ENCODE data around the gene BRIP1. TPM values are rescaled to one million over a fixed set of nuclear protein-coding genes. Genes with fewer than 3 reads are reported as not detected.

BRIP1 gene
- 23.1 and 24.2 TPM in 2 replicates for total RNA-seq (2014; rRNA removed; shearing (Covaris generic))
- polyA plus RNA-seq (2016; fragmentation: Nextera tagmentation; extraction: Ambion mirVana): 5.5 and 8.0 TPM in 2 replicates
- long read RNA-seq, partial matches to known transcripts: 0 of 6 reads
- long read RNA-seq, other reads (novel, unspliced or antisense): 6 of 6 reads

DNA sequence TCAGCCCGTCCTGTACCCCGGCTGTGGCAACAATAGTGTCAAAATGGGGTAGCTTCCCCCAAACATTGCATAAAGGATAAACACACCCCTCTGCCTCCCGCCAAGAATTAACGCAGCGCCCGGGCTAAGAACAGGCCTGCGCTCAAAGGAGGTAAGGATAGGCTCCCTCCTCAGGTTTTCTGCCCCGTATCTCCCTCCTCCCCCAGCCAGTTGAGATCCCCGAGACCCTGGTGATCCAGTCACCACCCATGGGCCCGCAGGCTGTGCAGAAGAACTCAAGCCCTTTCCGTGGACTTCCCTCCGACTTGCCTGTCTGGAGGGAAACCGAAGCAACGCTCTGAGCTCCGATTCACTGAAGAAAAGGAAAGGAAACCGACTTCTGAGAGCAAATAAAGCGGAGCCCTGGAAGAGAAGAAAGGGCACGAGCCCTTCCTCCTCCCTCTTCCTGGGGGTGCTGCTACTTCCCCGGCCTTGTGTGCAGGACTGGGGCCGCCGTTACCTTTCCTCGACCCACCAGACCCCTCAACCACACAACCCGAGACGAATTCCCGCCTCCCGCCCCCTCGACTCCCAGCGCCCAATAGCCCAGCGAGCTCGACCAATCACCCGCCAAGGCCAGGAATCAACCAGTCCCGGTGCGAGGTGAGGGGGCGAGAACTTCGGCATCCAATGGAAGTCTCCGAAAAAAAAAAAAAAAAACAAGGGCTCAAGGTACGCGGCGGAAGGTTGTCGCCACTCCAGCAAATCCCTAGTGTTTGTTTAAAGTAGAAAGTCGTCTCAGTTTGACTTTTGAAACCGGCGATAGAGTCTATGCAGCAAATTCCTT is at the start of gene BRIP1:
BRIP1 (minus strand) TSS at position 554 of the 826 bp plus-strand sequence. CDS start 1,989 bp downstream, outside the sequence.
- H3K4me1 Mint-ChIP-seq: peaks cover 17% of the 10 kb centered on the region
- H3K9me3 Mint-ChIP-seq: no peaks in the 10 kb centered on the region
- no peaks in the 10 kb centered on the region for H3K36me3 ChIP-seq (ENCODE audit: insufficient read depth)
- peaks cover 10% of the 10 kb centered on the region for H3K27me3 Mint-ChIP-seq (ENCODE audit: insufficient read depth, low read depth, poor library complexity)
- peak within 1 kb of the TSS; percentile 100 for H3K4me3 Mint-ChIP-seq
- H3F3A ChIP-seq (replicated peaks; ENCODE audit: low read depth): no peaks in the 10 kb centered on the region
- peak; percentile 99 for DNase-seq (ENCODE audit: low spot score)
- H3K4me3 ChIP-seq: peak within 1 kb of the TSS; percentile 63
- ATAC-seq: peak; percentile 99
- H3K4me2 ChIP-seq: peak within 1 kb of the TSS; percentile 87
- no peaks in the 10 kb centered on the region for H3K27me3 ChIP-seq (ENCODE audit: insufficient read depth)
- H3K27ac Mint-ChIP-seq: peak within 1 kb of the TSS; percentile 99
- H3K79me2 ChIP-seq (replicated peaks; ENCODE audit: insufficient read depth): peaks cover 20% of the 10 kb centered on the region
- no peaks in the 10 kb centered on the region for H3K9me2 ChIP-seq (ENCODE audit: insufficient read depth)
- H3K27ac ChIP-seq (ENCODE audit: low read depth): peak within 1 kb of the TSS; percentile 73
- H3K4me1 ChIP-seq (ENCODE audit: insufficient read depth): peaks cover 8% of the 10 kb centered on the region
- H2AFZ ChIP-seq: peak within 1 kb of the TSS; percentile 6; the same call in 1 of the 2 replicates
- TF ChIP-seq, protein P1, sequence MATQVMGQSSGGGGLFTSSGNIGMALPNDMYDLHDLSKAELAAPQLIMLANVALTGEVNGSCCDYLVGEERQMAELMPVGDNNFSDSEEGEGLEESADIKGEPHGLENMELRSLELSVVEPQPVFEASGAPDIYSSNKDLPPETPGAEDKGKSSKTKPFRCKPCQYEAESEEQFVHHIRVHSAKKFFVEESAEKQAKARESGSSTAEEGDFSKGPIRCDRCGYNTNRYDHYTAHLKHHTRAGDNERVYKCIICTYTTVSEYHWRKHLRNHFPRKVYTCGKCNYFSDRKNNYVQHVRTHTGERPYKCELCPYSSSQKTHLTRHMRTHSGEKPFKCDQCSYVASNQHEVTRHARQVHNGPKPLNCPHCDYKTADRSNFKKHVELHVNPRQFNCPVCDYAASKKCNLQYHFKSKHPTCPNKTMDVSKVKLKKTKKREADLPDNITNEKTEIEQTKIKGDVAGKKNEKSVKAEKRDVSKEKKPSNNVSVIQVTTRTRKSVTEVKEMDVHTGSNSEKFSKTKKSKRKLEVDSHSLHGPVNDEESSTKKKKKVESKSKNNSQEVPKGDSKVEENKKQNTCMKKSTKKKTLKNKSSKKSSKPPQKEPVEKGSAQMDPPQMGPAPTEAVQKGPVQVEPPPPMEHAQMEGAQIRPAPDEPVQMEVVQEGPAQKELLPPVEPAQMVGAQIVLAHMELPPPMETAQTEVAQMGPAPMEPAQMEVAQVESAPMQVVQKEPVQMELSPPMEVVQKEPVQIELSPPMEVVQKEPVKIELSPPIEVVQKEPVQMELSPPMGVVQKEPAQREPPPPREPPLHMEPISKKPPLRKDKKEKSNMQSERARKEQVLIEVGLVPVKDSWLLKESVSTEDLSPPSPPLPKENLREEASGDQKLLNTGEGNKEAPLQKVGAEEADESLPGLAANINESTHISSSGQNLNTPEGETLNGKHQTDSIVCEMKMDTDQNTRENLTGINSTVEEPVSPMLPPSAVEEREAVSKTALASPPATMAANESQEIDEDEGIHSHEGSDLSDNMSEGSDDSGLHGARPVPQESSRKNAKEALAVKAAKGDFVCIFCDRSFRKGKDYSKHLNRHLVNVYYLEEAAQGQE (IDR thresholded peaks at IDR 0.05; ENCODE audit: unreplicated experiment): no peak
- TF ChIP-seq POLR2AphosphoS5 (IDR thresholded peaks at IDR 0.05; ENCODE audit: low read depth): peak; percentile 94
- no peaks in the 10 kb centered on the region for H4K20me1 ChIP-seq (replicated peaks; ENCODE audit: insufficient read depth)
- peaks cover 12% of the 10 kb centered on the region; the same call in 2 of the 3 replicates for H3K36me3 Mint-ChIP-seq (ENCODE audit: low read depth)

DNA sequence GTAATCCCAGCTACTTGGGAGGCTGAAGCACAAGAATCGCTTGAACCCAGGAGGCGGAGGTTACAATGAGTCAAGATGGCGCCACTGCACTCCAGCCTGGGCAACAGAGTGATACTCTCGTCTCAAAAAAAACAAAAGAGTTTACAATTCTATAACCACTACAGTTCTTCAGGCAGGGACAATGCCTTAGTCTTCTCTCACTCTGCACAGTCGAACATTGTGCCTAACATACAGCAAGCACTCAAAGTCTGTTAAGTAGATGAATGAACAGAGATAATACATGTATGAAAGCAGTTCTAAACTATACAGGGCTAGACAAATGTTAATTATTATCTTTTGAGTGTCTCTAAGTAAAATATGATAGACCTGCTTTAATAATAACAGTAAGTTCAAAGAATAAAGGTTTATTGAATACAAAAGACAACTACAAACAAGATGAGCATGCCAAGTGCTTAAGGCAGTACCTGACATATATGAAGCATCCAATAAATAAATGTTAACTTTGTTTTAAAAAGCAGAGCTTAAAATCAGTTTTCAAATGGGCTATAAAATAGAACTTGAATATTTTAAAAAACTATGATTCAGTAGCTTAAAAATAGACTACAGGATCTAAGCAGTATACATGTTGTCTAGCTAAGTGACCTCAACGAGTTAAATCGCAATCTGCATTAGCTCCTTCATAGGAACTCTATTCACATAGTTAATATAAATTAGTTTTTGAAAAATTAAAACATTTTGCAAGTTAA is 45.1 kb upstream of the BRIP1 start:
- H3F3A ChIP-seq (replicated peaks; ENCODE audit: low read depth): no peaks in the 10 kb centered on the region
- DNase-seq (ENCODE audit: low spot score) (no peak), ATAC-seq (no peak)
- no peak overlapping the region for H3K27ac ChIP-seq (ENCODE audit: low read depth)
- no peaks in the 10 kb centered on the region for H3K79me2 ChIP-seq (replicated peaks; ENCODE audit: insufficient read depth)
- peaks cover 9% of the 10 kb centered on the region for H4K20me1 ChIP-seq (replicated peaks; ENCODE audit: insufficient read depth)
- Mint-ChIP-seq H3K27ac (no peak overlapping the region), H3K4me3 (no peak overlapping the region), H3K27me3 (ENCODE audit: insufficient read depth, low read depth, poor library complexity) (no peaks in the 10 kb centered on the region), H3K36me3 (ENCODE audit: low read depth) (peaks cover 31% of the 10 kb centered on the region), H3K4me1 (no peaks in the 10 kb centered on the region), H3K9me3 (no peaks in the 10 kb centered on the region)
- no peaks in the 10 kb centered on the region for H3K4me1 ChIP-seq (ENCODE audit: insufficient read depth)
- H2AFZ ChIP-seq: no peak overlapping the region
- H3K4me3 ChIP-seq: no peak overlapping the region
- H3K4me2 ChIP-seq: no peak overlapping the region
- H3K9me2 ChIP-seq (ENCODE audit: insufficient read depth): no peaks in the 10 kb centered on the region
- H3K27me3 ChIP-seq (ENCODE audit: insufficient read depth): no peaks in the 10 kb centered on the region
- H3K36me3 ChIP-seq (ENCODE audit: insufficient read depth): peaks cover 31% of the 10 kb centered on the region
- TF ChIP-seq ZNF331 (CRISPR knock-in tag; IDR thresholded peaks at IDR 0.05; ENCODE audit: low read depth) (no peak), JUNB (IDR thresholded peaks at IDR 0.05; ENCODE audit: unreplicated experiment) (no peak), POLR2AphosphoS5 (IDR thresholded peaks at IDR 0.05; ENCODE audit: low read depth) (no peak), NANOG (IDR thresholded peaks at IDR 0.05; ENCODE audit: borderline replicate concordance) (no peak), EZH2 (IDR thresholded peaks at IDR 0.05; ENCODE audit: low read depth, unreplicated experiment) (no peak), STAT1 (IDR thresholded peaks at IDR 0.05; ENCODE audit: unreplicated experiment) (no peak), CREB1 (CRISPR knock-in tag; IDR thresholded peaks at IDR 0.05; ENCODE audit: low read depth) (no peak), EZH2phosphoT487 (IDR thresholded peaks at IDR 0.05; ENCODE audit: unreplicated experiment) (no peak)
- TF ChIP-seq, protein P1 (IDR thresholded peaks at IDR 0.05; ENCODE audit: unreplicated experiment): no peak
- TF ChIP-seq, protein P2, sequence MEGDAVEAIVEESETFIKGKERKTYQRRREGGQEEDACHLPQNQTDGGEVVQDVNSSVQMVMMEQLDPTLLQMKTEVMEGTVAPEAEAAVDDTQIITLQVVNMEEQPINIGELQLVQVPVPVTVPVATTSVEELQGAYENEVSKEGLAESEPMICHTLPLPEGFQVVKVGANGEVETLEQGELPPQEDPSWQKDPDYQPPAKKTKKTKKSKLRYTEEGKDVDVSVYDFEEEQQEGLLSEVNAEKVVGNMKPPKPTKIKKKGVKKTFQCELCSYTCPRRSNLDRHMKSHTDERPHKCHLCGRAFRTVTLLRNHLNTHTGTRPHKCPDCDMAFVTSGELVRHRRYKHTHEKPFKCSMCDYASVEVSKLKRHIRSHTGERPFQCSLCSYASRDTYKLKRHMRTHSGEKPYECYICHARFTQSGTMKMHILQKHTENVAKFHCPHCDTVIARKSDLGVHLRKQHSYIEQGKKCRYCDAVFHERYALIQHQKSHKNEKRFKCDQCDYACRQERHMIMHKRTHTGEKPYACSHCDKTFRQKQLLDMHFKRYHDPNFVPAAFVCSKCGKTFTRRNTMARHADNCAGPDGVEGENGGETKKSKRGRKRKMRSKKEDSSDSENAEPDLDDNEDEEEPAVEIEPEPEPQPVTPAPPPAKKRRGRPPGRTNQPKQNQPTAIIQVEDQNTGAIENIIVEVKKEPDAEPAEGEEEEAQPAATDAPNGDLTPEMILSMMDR (conservative IDR thresholded peaks at IDR 0.05; ENCODE audit: low read depth in 2 of 2): no peak
- TF ChIP-seq, protein P3, sequence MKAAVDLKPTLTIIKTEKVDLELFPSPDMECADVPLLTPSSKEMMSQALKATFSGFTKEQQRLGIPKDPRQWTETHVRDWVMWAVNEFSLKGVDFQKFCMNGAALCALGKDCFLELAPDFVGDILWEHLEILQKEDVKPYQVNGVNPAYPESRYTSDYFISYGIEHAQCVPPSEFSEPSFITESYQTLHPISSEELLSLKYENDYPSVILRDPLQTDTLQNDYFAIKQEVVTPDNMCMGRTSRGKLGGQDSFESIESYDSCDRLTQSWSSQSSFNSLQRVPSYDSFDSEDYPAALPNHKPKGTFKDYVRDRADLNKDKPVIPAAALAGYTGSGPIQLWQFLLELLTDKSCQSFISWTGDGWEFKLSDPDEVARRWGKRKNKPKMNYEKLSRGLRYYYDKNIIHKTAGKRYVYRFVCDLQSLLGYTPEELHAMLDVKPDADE (IDR thresholded peaks at IDR 0.05): no peak

Data from GM23338 (cell line).